Neural progenitor cell (in vitro differentiated cells): Measurements from ENCODE around the gene SLC41A3. TPM values are rescaled to one million over a fixed set of nuclear protein-coding genes. Genes with fewer than 3 reads are reported as not detected.

Experiments
- DNase-seq: peaks from one replicate; pipeline ENCODE4 v3.0.0-alpha.2; 2016; ENCODE audit warnings: low spot score
- H2AFZ ChIP-seq: fragments of 200-600 bp; sonication (generic); replicated peaks from 2 replicates; pipeline ENCODE4 v1.6.1; 2016; ENCODE audit warnings: antibody characterized with exemption
- H3F3A ChIP-seq: fragments of 200-600 bp; sonication (generic); 2 replicates; pipeline ENCODE4 v1.6.1; 2016; ENCODE audit warnings: antibody characterized with exemption, low read depth
- H3K27ac ChIP-seq: fragments of 200-600 bp; sonication (generic); 2 replicates; pipeline ENCODE4 v1.5.1; 2016; ENCODE audit warnings: mild to moderate bottlenecking
- H3K27me3 ChIP-seq: fragments of 200-600 bp; sonication (generic); 2 replicates; pipeline ENCODE4 v1.6.1; 2016; ENCODE audit warnings: mild to moderate bottlenecking, moderate library complexity
- H3K36me3 ChIP-seq: fragments of 200-600 bp; sonication (generic); 2 replicates; pipeline ENCODE4 v1.5.1; 2016
- H3K4me1 ChIP-seq: fragments of 200-600 bp; sonication (generic); 2 replicates; pipeline ENCODE4 v1.6.1; 2016; ENCODE audit warnings: mixed run types
- H3K4me2 ChIP-seq: fragments of 200-600 bp; sonication (generic); 2 replicates; pipeline ENCODE4 v1.6.1; 2016
- H3K4me3 ChIP-seq: fragments of 200-600 bp; sonication (generic); 2 replicates; pipeline ENCODE4 v1.5.1; 2016
- H3K79me2 ChIP-seq: fragments of 200-600 bp; sonication (generic); 2 replicates; pipeline ENCODE4 v1.6.1; 2016; ENCODE audit warnings: low read depth
- H3K9ac ChIP-seq: fragments of 200-600 bp; sonication (generic); 2 replicates; pipeline ENCODE4 v1.6.1; 2016
- H3K9me3 ChIP-seq: fragments of 200-600 bp; sonication (generic); 2 replicates; pipeline ENCODE4 v1.5.1; 2016; ENCODE audit warnings: low read depth
- H4K20me1 ChIP-seq: fragments of 200-600 bp; sonication (generic); 2 replicates; pipeline ENCODE4 v1.6.1; 2016; ENCODE audit warnings: low read depth
- H3K27ac Mint-ChIP-seq: 3 replicates; pipeline ENCODE4 v1.8.0; 2021; ENCODE audit warnings: mixed read lengths
- H3K27me3 Mint-ChIP-seq: 2 replicates; pipeline ENCODE4 v1.8.0; 2022; ENCODE audit warnings: low read depth, mild to moderate bottlenecking, inconsistent platforms, moderate library complexity, mixed read lengths; ENCODE audit not compliant: insufficient read depth
- H3K36me3 Mint-ChIP-seq: 3 replicates; pipeline ENCODE4 v1.8.0; 2021; ENCODE audit warnings: mixed read lengths
- H3K4me1 Mint-ChIP-seq: 3 replicates; pipeline ENCODE4 v1.8.0; 2021; ENCODE audit warnings: mixed read lengths
- H3K4me3 Mint-ChIP-seq: 3 replicates; pipeline ENCODE4 v1.8.0; 2021; ENCODE audit warnings: mild to moderate bottlenecking, moderate library complexity, mixed read lengths
- H3K9me3 Mint-ChIP-seq: 3 replicates; pipeline ENCODE4 v1.8.0; 2020; ENCODE audit warnings: mixed read lengths
- EZH2 ChIP-seq: fragments of 200-600 bp; sonication (generic); IDR thresholded peaks from 2 replicates; pipeline ENCODE4 v1.6.1; 2017; ENCODE audit warnings: antibody characterized with exemption, mild to moderate bottlenecking, moderate library complexity
- EZH2phosphoT487 ChIP-seq: fragments of 200-600 bp; sonication (generic); IDR thresholded peaks from 2 replicates; pipeline ENCODE4 v1.6.1; 2017; ENCODE audit warnings: antibody characterized with exemption
- total RNA-seq: library from RNA; depleted of rRNA; stranded (reverse); fragments of >200 nt; gene quantifications from 2 replicates; pipeline ENCODE4 v1.2.3, GENCODE V29; 2015; ENCODE audit warnings: low replicate concordance
- TF ChIP-seq, protein P1 (sequence below): fragments of 200-600 bp; sonication (generic); IDR thresholded peaks from 2 replicates; pipeline ENCODE4 v1.5.1; 2017; ENCODE audit warnings: antibody characterized with exemption, mild to moderate bottlenecking

The SLC41A3 gene
- total RNA-seq, 1 donor from 2014 or later, result 24.9 TPM

DNA sequence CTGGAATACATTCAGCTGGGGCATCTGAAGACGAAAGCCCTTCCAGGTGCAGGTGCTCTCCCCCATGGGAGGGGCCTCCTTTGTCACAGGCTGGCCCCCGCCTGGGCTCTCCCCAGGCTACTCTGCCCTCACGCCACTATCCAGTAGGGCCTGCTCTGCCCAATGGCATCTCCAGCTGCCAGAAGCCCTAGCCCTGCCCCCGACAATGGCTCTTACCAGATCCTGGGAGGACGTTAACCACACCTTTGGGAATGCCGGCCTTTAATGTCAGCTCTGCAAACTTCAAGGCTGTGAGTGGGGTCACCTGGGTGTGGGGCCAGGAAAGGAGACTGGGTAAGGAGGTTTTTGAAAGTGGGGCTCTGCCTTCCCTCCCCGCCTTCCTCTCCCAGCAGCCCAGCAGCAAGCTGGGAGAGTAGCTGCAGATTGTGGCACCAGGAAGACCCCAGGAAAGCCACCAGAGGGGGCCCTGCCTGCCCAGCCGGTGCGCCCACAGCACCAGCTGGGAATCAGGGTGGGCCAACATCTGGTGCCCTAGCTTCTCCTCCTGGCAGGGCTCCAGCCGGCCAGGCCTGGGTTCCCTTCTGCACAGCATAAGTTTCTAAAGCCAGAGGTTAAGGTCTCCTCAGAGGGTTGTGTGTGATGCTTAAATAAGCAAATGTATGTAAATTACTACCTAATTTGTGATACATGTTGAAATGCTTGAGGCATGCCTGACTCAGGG is 40.4 kb upstream of the SLC41A3 start:
- H3K9ac ChIP-seq, result no peak overlapping the region
- Mint-ChIP-seq H3K36me3 (no peaks in the 10 kb centered on the region), H3K4me3 (no peak overlapping the region), H3K27me3 (peaks cover 2% of the 10 kb centered on the region), H3K27ac (no peak overlapping the region), H3K9me3 (no peaks in the 10 kb centered on the region), H3K4me1 (peaks cover 12% of the 10 kb centered on the region)
- peak overlapping the region; percentile 32 for H2AFZ ChIP-seq
- no peak overlapping the region for H3K4me3 ChIP-seq
- H3K4me2 ChIP-seq, result no peak overlapping the region
- peak; percentile 33 for DNase-seq
- H4K20me1 ChIP-seq, result no peaks in the 10 kb centered on the region
- no peak for TF ChIP-seq EZH2
- TF ChIP-seq, protein P1, sequence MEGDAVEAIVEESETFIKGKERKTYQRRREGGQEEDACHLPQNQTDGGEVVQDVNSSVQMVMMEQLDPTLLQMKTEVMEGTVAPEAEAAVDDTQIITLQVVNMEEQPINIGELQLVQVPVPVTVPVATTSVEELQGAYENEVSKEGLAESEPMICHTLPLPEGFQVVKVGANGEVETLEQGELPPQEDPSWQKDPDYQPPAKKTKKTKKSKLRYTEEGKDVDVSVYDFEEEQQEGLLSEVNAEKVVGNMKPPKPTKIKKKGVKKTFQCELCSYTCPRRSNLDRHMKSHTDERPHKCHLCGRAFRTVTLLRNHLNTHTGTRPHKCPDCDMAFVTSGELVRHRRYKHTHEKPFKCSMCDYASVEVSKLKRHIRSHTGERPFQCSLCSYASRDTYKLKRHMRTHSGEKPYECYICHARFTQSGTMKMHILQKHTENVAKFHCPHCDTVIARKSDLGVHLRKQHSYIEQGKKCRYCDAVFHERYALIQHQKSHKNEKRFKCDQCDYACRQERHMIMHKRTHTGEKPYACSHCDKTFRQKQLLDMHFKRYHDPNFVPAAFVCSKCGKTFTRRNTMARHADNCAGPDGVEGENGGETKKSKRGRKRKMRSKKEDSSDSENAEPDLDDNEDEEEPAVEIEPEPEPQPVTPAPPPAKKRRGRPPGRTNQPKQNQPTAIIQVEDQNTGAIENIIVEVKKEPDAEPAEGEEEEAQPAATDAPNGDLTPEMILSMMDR, result peak; percentile 22
- no peaks in the 10 kb centered on the region for H3F3A ChIP-seq
- no peaks in the 10 kb centered on the region for H3K27me3 ChIP-seq
- H3K9me3 ChIP-seq, result no peaks in the 10 kb centered on the region
- H3K4me1 ChIP-seq, result peaks cover 14% of the 10 kb centered on the region
- no peak overlapping the region for H3K27ac ChIP-seq
- H3K36me3 ChIP-seq, result no peaks in the 10 kb centered on the region
- no peaks in the 10 kb centered on the region for H3K79me2 ChIP-seq

DNA sequence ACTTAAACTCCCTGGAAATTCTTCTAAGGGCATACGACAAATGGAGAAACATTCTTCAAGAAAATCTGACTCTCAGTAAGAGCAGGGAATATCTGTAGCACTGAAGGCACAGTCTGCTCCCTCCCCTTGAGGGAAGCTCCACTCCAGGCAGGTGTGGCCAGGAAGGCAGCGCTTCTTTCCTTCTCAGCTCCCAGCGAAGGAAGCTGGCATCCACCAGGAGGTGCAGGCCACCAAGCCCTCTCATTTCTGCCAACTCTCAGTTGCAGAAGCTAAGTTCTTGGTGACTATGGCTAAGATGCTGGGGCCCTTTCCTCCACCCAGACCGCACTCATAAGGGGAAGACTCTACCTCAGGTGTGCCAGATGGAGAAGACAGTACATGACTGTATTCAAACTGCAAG is 37.7 kb upstream of the SLC41A3 start:
- DNase-seq, result no peak
- H3K9ac ChIP-seq, result no peak overlapping the region
- no peaks in the 10 kb centered on the region for H3K27me3 ChIP-seq

DNA sequence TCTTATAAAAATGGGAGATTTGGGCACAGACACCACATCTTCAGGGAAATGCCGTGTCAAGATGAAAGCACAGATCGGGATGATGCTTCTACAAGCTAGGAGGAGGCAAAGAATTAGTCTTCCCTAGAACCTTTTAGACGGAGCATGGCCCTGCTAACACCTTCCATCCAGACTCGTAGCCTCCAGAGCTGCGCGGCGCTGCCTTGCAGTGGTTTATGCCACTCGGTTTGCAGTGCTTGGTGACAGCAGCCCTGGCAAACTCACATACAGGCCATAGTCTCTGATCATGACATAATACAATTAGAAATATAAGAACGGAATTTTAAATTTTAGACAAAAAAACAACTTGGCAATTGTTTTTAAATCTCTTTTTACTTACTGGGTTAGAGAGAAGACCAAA is 37.1 kb upstream of the SLC41A3 start:
- no peak overlapping the region for H3K9ac ChIP-seq
- Mint-ChIP-seq H3K4me1 (peaks cover 5% of the 10 kb centered on the region), H3K36me3 (no peaks in the 10 kb centered on the region), H3K27ac (no peak overlapping the region), H3K27me3 (peaks cover 8% of the 10 kb centered on the region), H3K9me3 (no peaks in the 10 kb centered on the region), H3K4me3 (no peak overlapping the region)
- H4K20me1 ChIP-seq, result no peaks in the 10 kb centered on the region
- H3K27me3 ChIP-seq, result no peaks in the 10 kb centered on the region
- no peaks in the 10 kb centered on the region for H3K9me3 ChIP-seq
- H3F3A ChIP-seq, result no peaks in the 10 kb centered on the region
- no peak overlapping the region for H2AFZ ChIP-seq
- H3K4me3 ChIP-seq, result no peak overlapping the region
- no peaks in the 10 kb centered on the region for H3K79me2 ChIP-seq
- TF ChIP-seq, protein P1, result no peak
- TF ChIP-seq EZH2phosphoT487 (no peak), EZH2 (no peak)
- H3K4me2 ChIP-seq, result no peak overlapping the region
- H3K4me1 ChIP-seq, result peaks cover 4% of the 10 kb centered on the region
- DNase-seq, result no peak
- H3K36me3 ChIP-seq, result no peaks in the 10 kb centered on the region
- H3K27ac ChIP-seq, result no peak overlapping the region

More for the DNA sequence above, 37.7 kb upstream of the SLC41A3 start:
- Histone ChIP-seq H3K9me3 (no peaks in the 10 kb centered on the region), H3K79me2 (no peaks in the 10 kb centered on the region), H3K27ac (no peak overlapping the region), H3K4me3 (no peak overlapping the region), H3K36me3 (no peaks in the 10 kb centered on the region), H3K4me2 (no peak overlapping the region), H4K20me1 (no peaks in the 10 kb centered on the region), H3F3A (no peaks in the 10 kb centered on the region), H2AFZ (no peak overlapping the region), H3K4me1 (peaks cover 9% of the 10 kb centered on the region)
- TF ChIP-seq EZH2 (no peak), EZH2phosphoT487 (no peak)
- TF ChIP-seq, protein P1, result no peak
- H3K4me3 Mint-ChIP-seq, result no peak overlapping the region
- no peaks in the 10 kb centered on the region for H3K9me3 Mint-ChIP-seq
- peaks cover 8% of the 10 kb centered on the region for H3K27me3 Mint-ChIP-seq
- H3K4me1 Mint-ChIP-seq, result peaks cover 8% of the 10 kb centered on the region
- no peaks in the 10 kb centered on the region for H3K36me3 Mint-ChIP-seq
- no peak overlapping the region for H3K27ac Mint-ChIP-seq
